NCI-H1092 treated with DMSO at 0.1 percent for 48 hours (cell line): ENCODE data around the gene HBQ1.
"Not testable (repeated sequence)": the region's sequence is repeated elsewhere in the genome, so short reads cannot be mapped to it uniquely, and the experiment has no call there.

Experiments used
- DNase-seq: peaks from one replicate; lab custom pipeline; 2025; lab: John Stamatoyannopoulos, UW

The HBQ1 gene

GRCh38 chr16:160691-161190 is 19.5 kb upstream of the HBQ1 start:
- no peak for DNase-seq

GRCh38 chr16:162271-162991 is 17.8 kb upstream of the HBQ1 start:
- no peak for DNase-seq

GRCh38 chr16:163139-163538 is 17.1 kb upstream of the HBQ1 start:
- DNase-seq = not testable (repeated sequence)

- not testable (repeated sequence) for DNase-seq
Observed at GRCh38 chr16:163696-164095, 16.6 kb upstream of the HBQ1 start.

- DNase-seq = not testable (repeated sequence)
Observed at GRCh38 chr16:164134-164823, 16.0 kb upstream of the HBQ1 start.

- DNase-seq = no peak
Observed at GRCh38 chr16:164827-165538, 15.3 kb upstream of the HBQ1 start.

GRCh38 chr16:165539-166374 is 14.5 kb upstream of the HBQ1 start, which contains the start of gene HBM:
TSS of gene HBM (plus strand) at chr16:165978. CDS start at chr16:165998, 20 bp downstream.
- no peak for DNase-seq

- DNase-seq = no peak
Observed at GRCh38 chr16:166375-167121, 13.7 kb upstream of the HBQ1 start.

GRCh38 chr16:167122-167690 is 13.1 kb upstream of the HBQ1 start:
- DNase-seq = no peak

GRCh38 chr16:168424-168823 is 11.8 kb upstream of the HBQ1 start:
- DNase-seq = no peak

- DNase-seq = no peak
Observed at GRCh38 chr16:169014-169413, 11.2 kb upstream of the HBQ1 start.

GRCh38 chr16:170088-170507 is 10.2 kb upstream of the HBQ1 start:
- not testable (repeated sequence) for DNase-seq

GRCh38 chr16:170788-171187 is 9.5 kb upstream of the HBQ1 start:
- DNase-seq = no peak

- not testable (repeated sequence) for DNase-seq
Observed at GRCh38 chr16:172374-172941, 7.8 kb upstream of the HBQ1 start, which contains the start of gene HBA2. TSS of gene HBA2 (plus strand) at chr16:172876. CDS start at chr16:172913, 37 bp downstream.

GRCh38 chr16:173211-173854 is 6.9 kb upstream of the HBQ1 start:
- DNase-seq = not testable (repeated sequence)

GRCh38 chr16:173928-174769 is 6.1 kb upstream of the HBQ1 start:
- DNase-seq = not testable (repeated sequence)

GRCh38 chr16:175011-175949 is 5.0 kb upstream of the HBQ1 start:
- no peak for DNase-seq
